WERI-Rb-1 (cell line): ENCODE results near the gene DUOX2.
"Not testable (repeated sequence)": the region's sequence is repeated elsewhere in the genome, so short reads cannot be mapped to it uniquely, and the experiment has no call there.

Source experiments
- DNase-seq: peaks from one replicate; pipeline ENCODE4 v3.0.0-alpha.2; 2020
- H3K27ac ChIP-seq: fragments of 250-450 bp; sonication (Bioruptor Pico); 2 replicates; pipeline ENCODE4 v1.5.1; 2020; ENCODE audit warnings: mild to moderate bottlenecking, moderate library complexity
- H3K27me3 ChIP-seq: fragments of 250-450 bp; sonication (Bioruptor Pico); 2 replicates; pipeline ENCODE4 v1.5.1; 2021; ENCODE audit warnings: mild to moderate bottlenecking, low read depth, moderate library complexity; ENCODE audit not compliant: insufficient read depth, severe bottlenecking
- H3K36me3 ChIP-seq: fragments of 250-450 bp; sonication (Bioruptor Pico); 2 replicates; pipeline ENCODE4 v1.5.1; 2020; ENCODE audit warnings: mild to moderate bottlenecking, moderate library complexity
- H3K4me3 ChIP-seq: 2 replicates; pipeline ENCODE4 v1.5.1; 2011; ENCODE audit warnings: low read depth, mild to moderate bottlenecking, control low read depth, low read length
- H3K9me3 ChIP-seq: fragments of 250-450 bp; sonication (Bioruptor Pico); 2 replicates; pipeline ENCODE4 v1.5.1; 2021; ENCODE audit warnings: mild to moderate bottlenecking, moderate library complexity; ENCODE audit not compliant: severe bottlenecking
- CTCF ChIP-seq: IDR thresholded peaks from 2 replicates; pipeline ENCODE4 v1.5.1; 2011; ENCODE audit warnings: low read depth, mild to moderate bottlenecking, control low read depth, inconsistent platforms, low read length

Gene DUOX2

GRCh38 chr15:45064386-45064785 is 49.6 kb downstream of the DUOX2 start:
- H3K27ac ChIP-seq = no peak overlapping the region
- no peaks in the 10 kb centered on the region for H3K27me3 ChIP-seq
- no peaks in the 10 kb centered on the region for H3K9me3 ChIP-seq
- no peak for DNase-seq
- H3K36me3 ChIP-seq = peaks cover 4% of the 10 kb centered on the region
- TF ChIP-seq CTCF = no peak
- no peak overlapping the region for H3K4me3 ChIP-seq

GRCh38 chr15:45062301-45062700 is 51.7 kb downstream of the DUOX2 start:
- H3K27me3 ChIP-seq, DNase-seq, H3K4me3 ChIP-seq, H3K27ac ChIP-seq, H3K36me3 ChIP-seq, H3K9me3 ChIP-seq: not testable (repeated sequence)

- H3K36me3 ChIP-seq, H3K4me3 ChIP-seq, DNase-seq, H3K27me3 ChIP-seq, H3K27ac ChIP-seq, H3K9me3 ChIP-seq: not testable (repeated sequence)
Observed at GRCh38 chr15:45058690-45059675, 55.0 kb downstream of the DUOX2 start.

GRCh38 chr15:45052676-45053075 is 61.3 kb downstream of the DUOX2 start:
- H3K27ac ChIP-seq, H3K36me3 ChIP-seq: not testable (repeated sequence)

GRCh38 chr15:45050587-45050986 is 63.4 kb downstream of the DUOX2 start:
- TF ChIP-seq CTCF = no peak
- Histone ChIP-seq H3K4me3 (no peak overlapping the region), H3K36me3 (peaks cover 4% of the 10 kb centered on the region; the same call in 1 of the 2 replicates), H3K27me3 (no peaks in the 10 kb centered on the region), H3K9me3 (peaks cover 3% of the 10 kb centered on the region), H3K27ac (no peak overlapping the region)
- no peak for DNase-seq

More at GRCh38 chr15:45052676-45053075, 61.3 kb downstream of the DUOX2 start:
- not testable (repeated sequence) for H3K9me3 ChIP-seq, H3K4me3 ChIP-seq, H3K27me3 ChIP-seq, DNase-seq

- Histone ChIP-seq H3K4me3 (no peak overlapping the region), H3K36me3 (peaks cover 4% of the 10 kb centered on the region; the same call in 1 of the 2 replicates), H3K27ac (no peak overlapping the region), H3K27me3 (no peaks in the 10 kb centered on the region), H3K9me3 (peaks cover 3% of the 10 kb centered on the region)
- no peak for DNase-seq
- no peak for TF ChIP-seq CTCF
Observed at GRCh38 chr15:45048794-45049631, 65.0 kb downstream of the DUOX2 start.

- DNase-seq, H3K27me3 ChIP-seq, H3K36me3 ChIP-seq, H3K9me3 ChIP-seq, H3K27ac ChIP-seq, H3K4me3 ChIP-seq: not testable (repeated sequence)
Observed at GRCh38 chr15:45048449-45048793, 65.6 kb downstream of the DUOX2 start.

GRCh38 chr15:45044270-45044669 is 69.7 kb downstream of the DUOX2 start:
- DNase-seq, H3K4me3 ChIP-seq, H3K27ac ChIP-seq, H3K36me3 ChIP-seq, H3K27me3 ChIP-seq, H3K9me3 ChIP-seq: not testable (repeated sequence)

- H3K9me3 ChIP-seq, H3K27ac ChIP-seq, H3K36me3 ChIP-seq, H3K27me3 ChIP-seq, DNase-seq, H3K4me3 ChIP-seq: not testable (repeated sequence)
Observed at GRCh38 chr15:45042859-45043258, 71.1 kb downstream of the DUOX2 start.
